Activated naive CD8-positive, alpha-beta T cell treated with anti-CD3 and anti-CD28 coated beads, Interleukin-2, amount 50 U/mL, for 24 hours (primary cell): ENCODE data around the gene DENND1B.
"Not testable (repeated sequence)": the region's sequence is repeated elsewhere in the genome, so short reads cannot be mapped to it uniquely, and the experiment has no call there.

ENCODE experiments used
- ATAC-seq: fragments of 150-1000 bp; cut with Tn5 transposase; one replicate; pipeline ENCODE4 v1.10.0; 2021
- DNase-seq: peaks from one replicate; pipeline ENCODE4 v3.0.0; 2021
- H3K27ac Mint-ChIP-seq: one replicate; pipeline ENCODE4 v1.8.0; 2021; ENCODE audit warnings: mild to moderate bottlenecking, mixed read lengths
- H3K27me3 Mint-ChIP-seq: one replicate; pipeline ENCODE4 v1.8.0; 2021; ENCODE audit warnings: mixed read lengths
- H3K36me3 Mint-ChIP-seq: one replicate; pipeline ENCODE4 v1.8.0; 2021; ENCODE audit warnings: low read depth, mixed read lengths
- H3K4me1 Mint-ChIP-seq: one replicate; pipeline ENCODE4 v1.8.0; 2021; ENCODE audit warnings: mixed read lengths
- H3K4me3 Mint-ChIP-seq: one replicate; pipeline ENCODE4 v1.8.0; 2021; ENCODE audit warnings: mild to moderate bottlenecking, moderate library complexity, mixed read lengths
- H3K9me3 Mint-ChIP-seq: one replicate; pipeline ENCODE4 v1.8.0; 2021; ENCODE audit warnings: mixed read lengths

The DENND1B gene

GRCh38 chr1:197575531-197575930 lies 199.7 kb downstream of the DENND1B start:
- not testable (repeated sequence) for H3K27me3 Mint-ChIP-seq, DNase-seq, ATAC-seq, H3K4me3 Mint-ChIP-seq, H3K27ac Mint-ChIP-seq, H3K9me3 Mint-ChIP-seq, H3K4me1 Mint-ChIP-seq
- H3K36me3 Mint-ChIP-seq: peaks cover 52% of the 10 kb centered on the region

GRCh38 chr1:197572169-197572568 lies 203.1 kb downstream of the DENND1B start:
- Mint-ChIP-seq H3K9me3 (peaks cover 24% of the 10 kb centered on the region), H3K4me1 (no peaks in the 10 kb centered on the region), H3K27ac (no peak overlapping the region), H3K36me3 (peaks cover 70% of the 10 kb centered on the region), H3K4me3 (no peak overlapping the region), H3K27me3 (no peaks in the 10 kb centered on the region)
- DNase-seq: no peak
- no peak for ATAC-seq

GRCh38 chr1:197567442-197567841 lies 207.8 kb downstream of the DENND1B start:
- DNase-seq (no peak), ATAC-seq (no peak)
- Mint-ChIP-seq H3K27me3 (no peaks in the 10 kb centered on the region), H3K27ac (no peak overlapping the region), H3K36me3 (peaks cover 42% of the 10 kb centered on the region), H3K4me1 (no peaks in the 10 kb centered on the region), H3K9me3 (peaks cover 28% of the 10 kb centered on the region), H3K4me3 (no peak overlapping the region)

- DNase-seq (no peak), ATAC-seq (no peak)
- H3K27me3 Mint-ChIP-seq: no peaks in the 10 kb centered on the region
- H3K36me3 Mint-ChIP-seq: no peaks in the 10 kb centered on the region
- no peak overlapping the region for H3K4me3 Mint-ChIP-seq
- no peak overlapping the region for H3K27ac Mint-ChIP-seq
- no peaks in the 10 kb centered on the region for H3K9me3 Mint-ChIP-seq
- no peaks in the 10 kb centered on the region for H3K4me1 Mint-ChIP-seq
Measured at GRCh38 chr1:197561041-197561440, 214.2 kb downstream of the DENND1B start.

GRCh38 chr1:197559655-197560054 lies 215.6 kb downstream of the DENND1B start:
- H3K9me3 Mint-ChIP-seq: no peaks in the 10 kb centered on the region
- DNase-seq (no peak), ATAC-seq (no peak)
- no peak overlapping the region for H3K27ac Mint-ChIP-seq
- H3K4me3 Mint-ChIP-seq: no peak overlapping the region
- no peaks in the 10 kb centered on the region for H3K4me1 Mint-ChIP-seq
- no peaks in the 10 kb centered on the region for H3K27me3 Mint-ChIP-seq
- no peaks in the 10 kb centered on the region for H3K36me3 Mint-ChIP-seq

GRCh38 chr1:197559244-197559643 lies 216.0 kb downstream of the DENND1B start:
- Mint-ChIP-seq H3K27me3 (no peaks in the 10 kb centered on the region), H3K27ac (no peak overlapping the region), H3K9me3 (no peaks in the 10 kb centered on the region), H3K4me3 (no peak overlapping the region), H3K4me1 (no peaks in the 10 kb centered on the region), H3K36me3 (no peaks in the 10 kb centered on the region)
- no peak for ATAC-seq
- no peak for DNase-seq

GRCh38 chr1:197557302-197557701 lies 218.0 kb downstream of the DENND1B start:
- H3K9me3 Mint-ChIP-seq: no peaks in the 10 kb centered on the region
- no peaks in the 10 kb centered on the region for H3K4me1 Mint-ChIP-seq
- no peak overlapping the region for H3K4me3 Mint-ChIP-seq
- ATAC-seq (no peak), DNase-seq (no peak)
- H3K36me3 Mint-ChIP-seq: no peaks in the 10 kb centered on the region
- no peak overlapping the region for H3K27ac Mint-ChIP-seq
- H3K27me3 Mint-ChIP-seq: no peaks in the 10 kb centered on the region

- ATAC-seq: no peak
Measured at GRCh38 chr1:197553281-197553680, 222.0 kb downstream of the DENND1B start.

GRCh38 chr1:197546989-197547388 lies 228.3 kb downstream of the DENND1B start:
- no peaks in the 10 kb centered on the region for H3K9me3 Mint-ChIP-seq
- no peak overlapping the region for H3K4me3 Mint-ChIP-seq
- H3K4me1 Mint-ChIP-seq: no peaks in the 10 kb centered on the region
- no peaks in the 10 kb centered on the region for H3K27me3 Mint-ChIP-seq
- no peak overlapping the region for H3K27ac Mint-ChIP-seq
- H3K36me3 Mint-ChIP-seq: peaks cover 2% of the 10 kb centered on the region
- DNase-seq (no peak), ATAC-seq (no peak)

More at GRCh38 chr1:197553281-197553680, 222.0 kb downstream of the DENND1B start:
- Mint-ChIP-seq H3K27ac (no peak overlapping the region), H3K4me3 (no peak overlapping the region), H3K27me3 (no peaks in the 10 kb centered on the region), H3K36me3 (no peaks in the 10 kb centered on the region), H3K9me3 (no peaks in the 10 kb centered on the region), H3K4me1 (no peaks in the 10 kb centered on the region)
- no peak for DNase-seq

GRCh38 chr1:197544553-197544952 lies 230.7 kb downstream of the DENND1B start:
- peaks cover 3% of the 10 kb centered on the region for H3K36me3 Mint-ChIP-seq
- no peaks in the 10 kb centered on the region for H3K9me3 Mint-ChIP-seq
- no peaks in the 10 kb centered on the region for H3K27me3 Mint-ChIP-seq
- H3K4me3 Mint-ChIP-seq: no peak overlapping the region
- no peak overlapping the region for H3K27ac Mint-ChIP-seq
- no peaks in the 10 kb centered on the region for H3K4me1 Mint-ChIP-seq
- ATAC-seq: no peak
- no peak for DNase-seq

GRCh38 chr1:197544130-197544529 lies 231.2 kb downstream of the DENND1B start:
- Mint-ChIP-seq H3K36me3 (peaks cover 4% of the 10 kb centered on the region), H3K4me1 (no peaks in the 10 kb centered on the region), H3K4me3 (no peak overlapping the region), H3K9me3 (no peaks in the 10 kb centered on the region), H3K27me3 (no peaks in the 10 kb centered on the region), H3K27ac (no peak overlapping the region)
- DNase-seq (no peak), ATAC-seq (no peak)

GRCh38 chr1:197541411-197541810 lies 233.9 kb downstream of the DENND1B start:
- no peak overlapping the region for H3K27ac Mint-ChIP-seq
- peaks cover 4% of the 10 kb centered on the region for H3K36me3 Mint-ChIP-seq

GRCh38 chr1:197526736-197527371 lies 248.4 kb downstream of the DENND1B start:
- Mint-ChIP-seq H3K27ac (no peak overlapping the region), H3K27me3 (no peaks in the 10 kb centered on the region), H3K9me3 (no peaks in the 10 kb centered on the region), H3K4me3 (no peak overlapping the region), H3K36me3 (no peaks in the 10 kb centered on the region), H3K4me1 (no peaks in the 10 kb centered on the region)
- ATAC-seq (no peak), DNase-seq (no peak)

More at GRCh38 chr1:197541411-197541810, 233.9 kb downstream of the DENND1B start:
- Mint-ChIP-seq H3K4me3 (no peak overlapping the region), H3K9me3 (no peaks in the 10 kb centered on the region), H3K4me1 (no peaks in the 10 kb centered on the region), H3K27me3 (no peaks in the 10 kb centered on the region)
- ATAC-seq (no peak), DNase-seq (no peak)

GRCh38 chr1:197521118-197521739 lies 254.1 kb downstream of the DENND1B start:
- Mint-ChIP-seq H3K9me3 (no peaks in the 10 kb centered on the region), H3K4me3 (no peak overlapping the region), H3K36me3 (no peaks in the 10 kb centered on the region), H3K4me1 (no peaks in the 10 kb centered on the region), H3K27ac (no peak overlapping the region), H3K27me3 (no peaks in the 10 kb centered on the region)
- DNase-seq (peak; percentile 3), ATAC-seq (no peak)

- ATAC-seq: no peak
Measured at GRCh38 chr1:197519741-197520334, 255.4 kb downstream of the DENND1B start.

More at GRCh38 chr1:197519741-197520334, 255.4 kb downstream of the DENND1B start:
- Mint-ChIP-seq H3K27me3 (no peaks in the 10 kb centered on the region), H3K4me1 (no peaks in the 10 kb centered on the region), H3K9me3 (no peaks in the 10 kb centered on the region), H3K27ac (no peak overlapping the region), H3K4me3 (no peak overlapping the region), H3K36me3 (no peaks in the 10 kb centered on the region)
- DNase-seq: no peak
